ENCODE measurements around the gene WNK4. TPM values are rescaled to one million over a fixed set of nuclear protein-coding genes. Genes with fewer than 3 reads are reported as not detected.

Gene WNK4
- total and polyA plus RNA-seq, 9 of the 15 experiments (the other 6 are each of a cell fraction or from before 2014, with no cell fraction given): 0.32 to 25.8 (median 4.5) TPM

- TF ChIP-seq, protein P1, sequence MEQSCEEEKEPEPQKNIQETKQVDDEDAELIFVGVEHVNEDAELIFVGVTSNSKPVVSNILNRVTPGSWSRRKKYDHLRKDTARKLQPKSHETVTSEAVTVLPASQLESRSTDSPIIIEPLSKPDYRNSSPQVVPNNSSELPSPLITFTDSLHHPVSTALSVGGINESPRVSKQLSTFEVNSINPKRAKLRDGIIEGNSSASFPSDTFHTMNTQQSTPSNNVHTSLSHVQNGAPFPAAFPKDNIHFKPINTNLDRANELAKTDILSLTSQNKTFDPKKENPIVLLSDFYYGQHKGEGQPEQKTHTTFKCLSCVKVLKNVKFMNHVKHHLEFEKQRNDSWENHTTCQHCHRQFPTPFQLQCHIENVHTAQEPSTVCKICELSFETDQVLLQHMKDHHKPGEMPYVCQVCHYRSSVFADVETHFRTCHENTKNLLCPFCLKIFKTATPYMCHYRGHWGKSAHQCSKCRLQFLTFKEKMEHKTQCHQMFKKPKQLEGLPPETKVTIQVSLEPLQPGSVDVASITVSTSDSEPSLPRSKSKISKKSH (CRISPR knock-in tag; IDR thresholded peaks at IDR 0.05): no peak
- TF ChIP-seq MCM2 (IDR thresholded peaks at IDR 0.05; ENCODE audit: low read depth): no peak
- TF ChIP-seq EP400 (IDR thresholded peaks at IDR 0.05): peak; percentile 29; the same call in 1 of the 2 replicates
- no peak for TF ChIP-seq ZKSCAN1 (IDR thresholded peaks at IDR 0.05; ENCODE audit: low read depth, low read length)
- TF ChIP-seq XRCC4 (IDR thresholded peaks at IDR 0.05; ENCODE audit: extremely low read depth, insufficient read depth, insufficient read length): no peak
- TF ChIP-seq FOXP1 (CRISPR knock-in tag; IDR thresholded peaks at IDR 0.05): peak; percentile 95
- TF ChIP-seq BCOR (IDR thresholded peaks at IDR 0.05): no peak
- TF ChIP-seq GMEB1 (CRISPR knock-in tag; IDR thresholded peaks at IDR 0.05): no peak; the same call in 1 of the 2 replicates
- TF ChIP-seq ZNF12 (CRISPR knock-in tag; IDR thresholded peaks at IDR 0.05): no peak
- TF ChIP-seq ZNF589 (CRISPR knock-in tag; IDR thresholded peaks at IDR 0.05; ENCODE audit: low read depth): 0 out of 2 replicates have a peak, but pooled peaks have one; percentile 57
- TF ChIP-seq DACH1 (IDR thresholded peaks at IDR 0.05; ENCODE audit: partially characterized antibody): no peak
- TF ChIP-seq ZNF408 (CRISPR knock-in tag; IDR thresholded peaks at IDR 0.05; ENCODE audit: low read depth): no peak
- TF ChIP-seq RFX1 (IDR thresholded peaks at IDR 0.05): no peak
- TF ChIP-seq PRDM10 (IDR thresholded peaks at IDR 0.05; ENCODE audit: partially characterized antibody): no peak
- TF ChIP-seq, protein P2, sequence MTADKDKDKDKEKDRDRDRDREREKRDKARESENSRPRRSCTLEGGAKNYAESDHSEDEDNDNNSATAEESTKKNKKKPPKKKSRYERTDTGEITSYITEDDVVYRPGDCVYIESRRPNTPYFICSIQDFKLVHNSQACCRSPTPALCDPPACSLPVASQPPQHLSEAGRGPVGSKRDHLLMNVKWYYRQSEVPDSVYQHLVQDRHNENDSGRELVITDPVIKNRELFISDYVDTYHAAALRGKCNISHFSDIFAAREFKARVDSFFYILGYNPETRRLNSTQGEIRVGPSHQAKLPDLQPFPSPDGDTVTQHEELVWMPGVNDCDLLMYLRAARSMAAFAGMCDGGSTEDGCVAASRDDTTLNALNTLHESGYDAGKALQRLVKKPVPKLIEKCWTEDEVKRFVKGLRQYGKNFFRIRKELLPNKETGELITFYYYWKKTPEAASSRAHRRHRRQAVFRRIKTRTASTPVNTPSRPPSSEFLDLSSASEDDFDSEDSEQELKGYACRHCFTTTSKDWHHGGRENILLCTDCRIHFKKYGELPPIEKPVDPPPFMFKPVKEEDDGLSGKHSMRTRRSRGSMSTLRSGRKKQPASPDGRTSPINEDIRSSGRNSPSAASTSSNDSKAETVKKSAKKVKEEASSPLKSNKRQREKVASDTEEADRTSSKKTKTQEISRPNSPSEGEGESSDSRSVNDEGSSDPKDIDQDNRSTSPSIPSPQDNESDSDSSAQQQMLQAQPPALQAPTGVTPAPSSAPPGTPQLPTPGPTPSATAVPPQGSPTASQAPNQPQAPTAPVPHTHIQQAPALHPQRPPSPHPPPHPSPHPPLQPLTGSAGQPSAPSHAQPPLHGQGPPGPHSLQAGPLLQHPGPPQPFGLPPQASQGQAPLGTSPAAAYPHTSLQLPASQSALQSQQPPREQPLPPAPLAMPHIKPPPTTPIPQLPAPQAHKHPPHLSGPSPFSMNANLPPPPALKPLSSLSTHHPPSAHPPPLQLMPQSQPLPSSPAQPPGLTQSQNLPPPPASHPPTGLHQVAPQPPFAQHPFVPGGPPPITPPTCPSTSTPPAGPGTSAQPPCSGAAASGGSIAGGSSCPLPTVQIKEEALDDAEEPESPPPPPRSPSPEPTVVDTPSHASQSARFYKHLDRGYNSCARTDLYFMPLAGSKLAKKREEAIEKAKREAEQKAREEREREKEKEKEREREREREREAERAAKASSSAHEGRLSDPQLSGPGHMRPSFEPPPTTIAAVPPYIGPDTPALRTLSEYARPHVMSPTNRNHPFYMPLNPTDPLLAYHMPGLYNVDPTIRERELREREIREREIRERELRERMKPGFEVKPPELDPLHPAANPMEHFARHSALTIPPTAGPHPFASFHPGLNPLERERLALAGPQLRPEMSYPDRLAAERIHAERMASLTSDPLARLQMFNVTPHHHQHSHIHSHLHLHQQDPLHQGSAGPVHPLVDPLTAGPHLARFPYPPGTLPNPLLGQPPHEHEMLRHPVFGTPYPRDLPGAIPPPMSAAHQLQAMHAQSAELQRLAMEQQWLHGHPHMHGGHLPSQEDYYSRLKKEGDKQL (CRISPR knock-in tag; IDR thresholded peaks at IDR 0.05; ENCODE audit: borderline replicate concordance): no peak
These were observed 35.4 kb upstream of the WNK4 start, which contains the start of gene EZH1 (continued) for GRCh38 chr17:42744806-42745617.

Data from K562 (cell line).